Colonic mucosa (tissue), 4 donors: ENCODE results near the gene RETN. TPM values are rescaled to one million over a fixed set of nuclear protein-coding genes. Genes with fewer than 3 reads are reported as not detected.

Experiments
- DNase-seq: peaks from one replicate; pipeline ENCODE4 v3.0.0-alpha.2; 2020
- H3K27ac ChIP-seq: fragments of 200-600 bp; one replicate; pipeline ENCODE4 v1.8.0; 2021
- H3K27me3 ChIP-seq: fragments of 200-600 bp; one replicate; pipeline ENCODE4 v1.8.0; 2021
- H3K36me3 ChIP-seq: fragments of 200-600 bp; one replicate; pipeline ENCODE4 v1.8.0; 2021
- H3K4me1 ChIP-seq: fragments of 200-600 bp; one replicate; pipeline ENCODE4 v1.8.0; 2021; ENCODE audit warnings: mild to moderate bottlenecking
- H3K4me3 ChIP-seq: fragments of 200-600 bp; one replicate; pipeline ENCODE4 v1.8.0; 2021
- H3K9ac ChIP-seq, 2 donors: one replicate each; pipeline ENCODE4 v1.7.0; 2013; ENCODE audit warnings: control low read depth in 2 of 2, low read depth in 2 of 2, low read length in 2 of 2
- H3K9me3 ChIP-seq: fragments of 200-600 bp; one replicate; pipeline ENCODE4 v1.8.0; 2021
- intact Hi-C: fragments of 100-400 bp; cut with DNase I; formaldehyde crosslinking; loops from one replicate; pipeline ENCODE4 v1.14.1; 2022
- total RNA-seq, 2 donors: library from RNA; stranded (reverse); fragmentation: NEBNext Ultra II Directional in 1 of 2; extraction: Animal tissue kit (Norgen Biotek cat#: 25700) in 1 of 2; gene quantifications; one replicate each; pipeline ENCODE4 v1.2.1, GENCODE V29; 2021
- TF ChIP-seq, protein P1 (sequence below): fragments of 200-600 bp; IDR thresholded peaks from one replicate; pipeline ENCODE4 v1.8.0; 2022; ENCODE audit warnings: antibody characterized with exemption, mild to moderate bottlenecking
- donor health status: healthy.
- donor health status: DM: no; HTN: no; CAD: no.
- donor health status: DM: no; HTN: no; CAD: no.

RETN gene
- total RNA-seq, 2 donors from 2014 or later, result not detected

DNA sequence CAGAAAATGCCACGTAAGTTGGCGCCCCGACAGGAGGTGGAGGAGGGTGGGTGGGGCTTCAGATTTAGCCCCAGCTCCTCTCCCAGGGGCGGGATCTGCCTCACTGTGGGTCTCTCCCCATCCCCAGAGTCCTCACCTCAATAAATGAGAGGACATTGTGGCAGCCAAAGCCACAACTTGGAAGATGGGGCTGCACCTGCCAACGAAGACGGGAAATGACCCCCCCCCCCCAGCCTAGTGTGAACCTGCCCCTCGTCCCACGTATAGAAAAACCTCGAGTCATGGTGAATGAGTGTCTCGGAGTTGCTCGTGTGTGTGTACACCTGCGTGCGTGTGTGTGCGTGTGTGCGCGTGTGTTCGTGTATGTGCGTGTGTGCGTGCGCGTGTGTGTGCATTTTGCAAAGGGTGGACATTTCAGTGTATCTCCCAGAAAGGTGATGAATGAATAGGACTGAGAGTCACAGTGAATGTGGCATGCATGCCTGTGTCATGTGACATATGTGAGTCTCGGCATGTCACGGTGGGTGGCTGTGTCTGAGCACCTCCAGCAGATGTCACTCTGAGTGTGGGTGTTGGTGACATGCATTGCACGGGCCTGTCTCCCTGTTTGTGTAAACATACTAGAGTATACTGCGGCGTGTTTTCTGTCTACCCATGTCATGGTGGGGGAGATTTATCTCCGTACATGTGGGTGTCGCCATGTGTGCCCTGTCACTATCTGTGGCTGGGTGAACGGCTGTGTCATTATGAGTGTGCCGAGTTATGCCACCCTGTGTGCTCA, 10.3 kb downstream of the RETN start:
- TF ChIP-seq, protein P1, sequence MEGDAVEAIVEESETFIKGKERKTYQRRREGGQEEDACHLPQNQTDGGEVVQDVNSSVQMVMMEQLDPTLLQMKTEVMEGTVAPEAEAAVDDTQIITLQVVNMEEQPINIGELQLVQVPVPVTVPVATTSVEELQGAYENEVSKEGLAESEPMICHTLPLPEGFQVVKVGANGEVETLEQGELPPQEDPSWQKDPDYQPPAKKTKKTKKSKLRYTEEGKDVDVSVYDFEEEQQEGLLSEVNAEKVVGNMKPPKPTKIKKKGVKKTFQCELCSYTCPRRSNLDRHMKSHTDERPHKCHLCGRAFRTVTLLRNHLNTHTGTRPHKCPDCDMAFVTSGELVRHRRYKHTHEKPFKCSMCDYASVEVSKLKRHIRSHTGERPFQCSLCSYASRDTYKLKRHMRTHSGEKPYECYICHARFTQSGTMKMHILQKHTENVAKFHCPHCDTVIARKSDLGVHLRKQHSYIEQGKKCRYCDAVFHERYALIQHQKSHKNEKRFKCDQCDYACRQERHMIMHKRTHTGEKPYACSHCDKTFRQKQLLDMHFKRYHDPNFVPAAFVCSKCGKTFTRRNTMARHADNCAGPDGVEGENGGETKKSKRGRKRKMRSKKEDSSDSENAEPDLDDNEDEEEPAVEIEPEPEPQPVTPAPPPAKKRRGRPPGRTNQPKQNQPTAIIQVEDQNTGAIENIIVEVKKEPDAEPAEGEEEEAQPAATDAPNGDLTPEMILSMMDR, result no peak
- H3K4me1 ChIP-seq, result no peaks in the 10 kb centered on the region
- DNase-seq, result no peak
- H3K9ac ChIP-seq, result no peak overlapping the region
- H3K27me3 ChIP-seq, result no peaks in the 10 kb centered on the region
- no peaks in the 10 kb centered on the region for H3K36me3 ChIP-seq
- intact Hi-C loops, result loop anchor here (10.0 kb wide), 1 partner anchor 324 kb away; no protein-coding TSS in a partner anchor
- H3K9me3 ChIP-seq, result no peaks in the 10 kb centered on the region
- H3K4me3 ChIP-seq, result no peak overlapping the region
- no peak overlapping the region for H3K27ac ChIP-seq

DNA sequence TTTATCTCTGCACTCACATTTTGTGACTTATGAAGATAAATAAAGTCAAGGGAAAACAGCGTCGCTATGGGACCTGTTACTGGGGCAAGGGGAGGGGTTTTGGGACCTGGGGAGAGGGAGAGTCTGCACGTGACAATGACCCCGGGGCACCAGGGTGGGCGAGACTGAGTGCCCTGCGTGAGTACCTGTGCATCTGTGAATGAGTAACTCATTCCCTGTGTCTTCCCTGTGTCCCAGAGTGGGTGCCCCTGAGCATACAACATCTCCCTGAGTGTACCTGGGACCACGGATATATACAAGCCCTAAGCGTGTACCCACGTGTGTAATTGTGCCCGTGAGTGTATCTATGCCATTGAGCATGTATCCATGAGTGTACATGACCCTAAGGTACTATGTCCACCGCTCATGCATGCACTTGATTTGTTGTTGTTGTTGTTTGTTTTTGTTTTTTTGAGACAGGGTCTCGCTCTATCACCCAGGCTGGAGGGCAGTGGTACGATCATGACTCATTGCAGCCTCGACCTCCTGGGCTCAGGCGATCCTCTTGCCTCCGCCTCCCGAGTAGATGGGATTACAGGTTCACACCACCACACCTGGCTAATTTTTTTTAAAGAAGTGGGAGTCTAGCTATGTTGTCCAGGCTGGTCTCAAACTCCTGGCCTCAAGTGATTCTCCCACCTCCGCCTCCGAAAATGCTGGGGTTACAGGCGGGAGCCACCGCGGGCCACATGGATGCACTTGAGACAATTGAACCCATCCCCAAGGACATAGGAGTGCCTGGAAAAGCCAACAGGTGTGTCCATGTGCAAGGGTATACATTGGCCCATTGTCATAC, 11.1 kb downstream of the RETN start:
- Histone ChIP-seq H3K36me3 (no peaks in the 10 kb centered on the region), H3K27me3 (no peaks in the 10 kb centered on the region), H3K4me1 (no peaks in the 10 kb centered on the region), H3K4me3 (peak overlapping the region; percentile 83), H3K27ac (no peak overlapping the region), H3K9ac (peak overlapping the region; percentile 90 to 99), H3K9me3 (no peaks in the 10 kb centered on the region)
- intact Hi-C loops, result loop anchor here (2.0 to 10.0 kb wide), 2 partner anchors 111 to 325 kb away; no protein-coding TSS in a partner anchor
- TF ChIP-seq, protein P1, result no peak
- no peak for DNase-seq

DNA sequence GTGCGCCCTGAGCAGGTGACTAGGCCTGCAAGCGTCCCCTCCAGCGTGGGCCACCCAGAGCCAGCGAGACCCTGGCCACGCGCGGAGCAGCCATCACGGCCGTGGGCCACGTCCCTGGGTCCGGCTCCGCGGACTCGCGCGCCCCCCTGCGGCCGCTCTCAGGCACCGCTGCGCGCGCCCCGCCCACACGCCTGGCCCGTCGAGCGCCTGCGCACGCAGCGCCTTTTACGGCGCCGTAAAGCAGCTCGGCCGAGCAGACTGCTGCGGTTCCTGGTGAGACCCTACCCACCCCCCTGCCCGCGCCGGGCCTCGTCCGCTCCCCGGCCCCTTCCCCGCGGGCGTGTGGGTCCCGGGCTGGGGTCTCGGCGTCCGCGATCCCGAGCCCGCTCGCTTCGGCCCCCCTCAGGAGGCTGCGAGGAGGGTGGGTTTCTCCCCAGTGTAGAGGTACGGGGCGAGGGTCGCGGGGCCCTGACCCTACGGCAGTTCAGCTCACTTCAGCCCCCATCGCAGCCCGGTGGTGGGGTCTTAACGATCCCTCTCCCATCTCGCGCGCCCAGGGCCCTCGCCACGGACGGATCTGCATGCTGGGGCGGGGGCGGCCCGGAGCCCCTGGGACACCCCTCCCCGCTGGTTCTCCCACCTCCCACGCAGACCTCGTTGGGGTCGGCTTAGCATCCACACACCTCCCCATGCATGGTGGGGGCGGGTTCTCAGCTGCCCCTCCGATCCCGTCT, 11.9 kb downstream of the RETN start, which contains the start of gene TRAPPC5:
TRAPPC5 (plus strand) TSS at position 228 of the 734 bp plus-strand sequence. CDS start 1,421 bp downstream, outside the sequence.
- H3K9ac ChIP-seq, result peak within 1 kb of the TSS; percentile 90 to 99
- intact Hi-C loops, result loop anchor here (2.0 kb wide), 1 partner anchor 112 kb away; no protein-coding TSS in a partner anchor
- no peaks in the 10 kb centered on the region for H3K27me3 ChIP-seq
- H3K36me3 ChIP-seq, result no peaks in the 10 kb centered on the region
- peak within 1 kb of the TSS; percentile 82 for H3K27ac ChIP-seq
- H3K4me1 ChIP-seq, result no peaks in the 10 kb centered on the region
- H3K4me3 ChIP-seq, result peak within 1 kb of the TSS; percentile 83
- DNase-seq, result peak; percentile 87
- H3K9me3 ChIP-seq, result no peaks in the 10 kb centered on the region
- TF ChIP-seq, protein P1, result peak; percentile 95

DNA sequence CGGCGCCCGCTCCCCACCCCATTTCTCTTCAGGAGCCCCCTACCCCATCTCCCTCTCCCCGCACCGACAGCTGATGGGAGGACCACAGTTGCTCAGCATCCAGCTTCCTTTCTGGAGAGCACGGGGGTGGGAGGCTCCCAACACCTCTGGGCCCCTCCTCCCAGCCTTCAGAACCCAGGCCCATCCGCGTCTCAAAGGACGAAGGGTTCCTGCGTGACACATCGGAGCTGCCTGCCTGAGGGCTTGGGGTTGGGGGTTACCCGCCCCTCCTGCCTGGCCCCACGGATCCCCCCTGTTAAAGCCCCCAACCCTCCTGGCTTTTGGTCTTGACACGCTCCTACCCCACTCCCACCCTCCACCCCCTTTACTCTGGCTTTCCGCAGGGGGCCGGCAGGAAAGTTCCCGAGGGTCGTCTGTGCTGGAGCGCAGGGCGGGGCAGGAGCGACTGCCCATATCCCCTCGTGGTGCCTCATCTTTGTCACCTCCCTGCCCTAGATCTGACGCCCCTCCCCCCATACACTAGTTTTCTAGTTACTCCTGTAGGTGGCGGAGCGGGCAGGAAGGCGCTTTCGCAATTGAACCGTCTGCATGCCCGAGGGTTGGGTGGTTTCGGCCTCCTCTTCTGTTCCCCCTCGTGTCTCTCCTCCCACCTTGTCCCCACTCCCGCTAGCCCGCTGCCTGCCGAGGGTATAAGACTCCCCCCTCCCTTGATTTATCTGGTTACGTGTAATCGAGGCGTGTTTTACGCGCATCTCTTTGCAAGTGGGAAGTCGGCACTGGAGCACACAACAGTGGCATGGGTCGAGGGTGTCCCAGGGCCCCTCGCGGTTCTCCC, 12.7 kb downstream of the RETN start:
- Histone ChIP-seq H3K36me3 (no peaks in the 10 kb centered on the region), H3K4me1 (no peaks in the 10 kb centered on the region), H3K27ac (peak overlapping the region; percentile 82), H3K4me3 (peak overlapping the region; percentile 83), H3K27me3 (no peaks in the 10 kb centered on the region), H3K9ac (peak overlapping the region; percentile 90 to 99), H3K9me3 (no peaks in the 10 kb centered on the region)
- peak; percentile 88 for DNase-seq
- TF ChIP-seq, protein P1, result peak; percentile 43
- intact Hi-C loops, result loop anchor here (2.0 kb wide), 2 partner anchors 113 to 117 kb away; no protein-coding TSS in a partner anchor
